22Rv1 (cell line): ENCODE measurements around the gene PLXNA4.

Source experiments
- H3K27ac ChIP-seq: fragments of 450-650 bp; 2 replicates; pipeline ENCODE4 v1.5.1; 2017
- ZFX ChIP-seq: fragments of 450-650 bp; IDR thresholded peaks from 2 replicates; pipeline ENCODE4 v1.6.1; 2017; ENCODE audit warnings: antibody characterized with exemption, borderline replicate concordance
- TF ChIP-seq, protein P1 (sequence below): fragments of 450-650 bp; IDR thresholded peaks from 2 replicates; pipeline ENCODE4 v1.5.1; 2017; ENCODE audit warnings: mild to moderate bottlenecking

PLXNA4 gene

GRCh38 chr7:132290021-132290420 is 286.2 kb downstream of the PLXNA4 start:
- no peak overlapping the region for H3K27ac ChIP-seq
- no peak for TF ChIP-seq ZFX
- TF ChIP-seq, protein P1, sequence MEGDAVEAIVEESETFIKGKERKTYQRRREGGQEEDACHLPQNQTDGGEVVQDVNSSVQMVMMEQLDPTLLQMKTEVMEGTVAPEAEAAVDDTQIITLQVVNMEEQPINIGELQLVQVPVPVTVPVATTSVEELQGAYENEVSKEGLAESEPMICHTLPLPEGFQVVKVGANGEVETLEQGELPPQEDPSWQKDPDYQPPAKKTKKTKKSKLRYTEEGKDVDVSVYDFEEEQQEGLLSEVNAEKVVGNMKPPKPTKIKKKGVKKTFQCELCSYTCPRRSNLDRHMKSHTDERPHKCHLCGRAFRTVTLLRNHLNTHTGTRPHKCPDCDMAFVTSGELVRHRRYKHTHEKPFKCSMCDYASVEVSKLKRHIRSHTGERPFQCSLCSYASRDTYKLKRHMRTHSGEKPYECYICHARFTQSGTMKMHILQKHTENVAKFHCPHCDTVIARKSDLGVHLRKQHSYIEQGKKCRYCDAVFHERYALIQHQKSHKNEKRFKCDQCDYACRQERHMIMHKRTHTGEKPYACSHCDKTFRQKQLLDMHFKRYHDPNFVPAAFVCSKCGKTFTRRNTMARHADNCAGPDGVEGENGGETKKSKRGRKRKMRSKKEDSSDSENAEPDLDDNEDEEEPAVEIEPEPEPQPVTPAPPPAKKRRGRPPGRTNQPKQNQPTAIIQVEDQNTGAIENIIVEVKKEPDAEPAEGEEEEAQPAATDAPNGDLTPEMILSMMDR: no peak

- no peak for TF ChIP-seq ZFX
- TF ChIP-seq, protein P1: no peak
- no peak overlapping the region for H3K27ac ChIP-seq
Observed at GRCh38 chr7:132286836-132287235, 289.4 kb downstream of the PLXNA4 start.

DNA sequence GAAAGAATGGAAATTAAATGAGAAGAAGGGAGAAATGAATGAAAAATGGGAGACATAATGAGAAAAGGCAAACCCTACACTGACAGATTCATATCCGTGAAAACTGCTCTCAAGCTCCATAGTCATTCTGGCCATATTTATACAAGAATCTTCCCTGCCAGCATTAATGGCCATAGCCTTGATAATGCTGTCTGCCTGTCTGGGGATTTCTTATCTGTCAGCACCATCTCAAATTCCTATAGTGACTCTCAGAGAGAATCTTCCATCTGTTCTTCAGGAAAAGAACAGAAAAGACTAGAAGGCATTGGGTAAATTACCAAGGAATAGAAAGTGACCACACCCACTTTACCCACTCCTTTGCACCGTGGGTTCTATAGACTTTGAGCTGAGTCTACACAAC is 295.9 kb downstream of the PLXNA4 start:
- H3K27ac ChIP-seq: no peak overlapping the region
- no peak for TF ChIP-seq ZFX
- TF ChIP-seq, protein P1: no peak

GRCh38 chr7:132279718-132280117 is 296.6 kb downstream of the PLXNA4 start:
- no peak overlapping the region for H3K27ac ChIP-seq
- TF ChIP-seq, protein P1: no peak
- no peak for TF ChIP-seq ZFX

- H3K27ac ChIP-seq: no peak overlapping the region
- TF ChIP-seq ZFX: no peak
- TF ChIP-seq, protein P1: no peak
Observed at GRCh38 chr7:132276976-132277725, 299.1 kb downstream of the PLXNA4 start.

GRCh38 chr7:132276234-132276630 is 300.0 kb downstream of the PLXNA4 start:
- TF ChIP-seq, protein P1: no peak
- TF ChIP-seq ZFX: no peak

GRCh38 chr7:132275416-132276233 is 300.6 kb downstream of the PLXNA4 start:
- no peak overlapping the region for H3K27ac ChIP-seq
- TF ChIP-seq, protein P1: no peak
- TF ChIP-seq ZFX: no peak

More at GRCh38 chr7:132276234-132276630, 300.0 kb downstream of the PLXNA4 start:
- H3K27ac ChIP-seq: no peak overlapping the region
